HepG2 (cell line): Measurements from ENCODE around the gene PLEKHG5. TPM values are rescaled to one million over a fixed set of nuclear protein-coding genes. Genes with fewer than 3 reads are reported as not detected.
A peak's percentile ranks its signal among the peaks of the same experiment; 100 is the strongest.

Experiments used
- ATAC-seq: fragments of 200-7000 bp; cut with Tn5 transposase; 3 replicates; pipeline ENCODE4 v1.9.1; 2020; ENCODE audit warnings: mild to moderate bottlenecking, moderate library complexity
- BruUV-seq: library from RNA; stranded (reverse); fragments of 400-500 nt; replicated peaks from 2 replicates; lab custom pipeline; 2021; lab: Mats Ljungman, UMichigan
- CTCF ChIA-PET: fragments of 300-600 bp; formaldehyde crosslinking; extraction: SDS; loops from one replicate; lab custom pipeline; 2021; ENCODE audit warnings: low total read pairs, inconsistent platforms, low intra/inter-chr PET ratio; lab: Yijun Ruan, JAX
- POLR2A ChIA-PET: fragments of 350-600 bp; sonication (Branson Sonifier 250); formaldehyde crosslinking; loops from one replicate; lab custom pipeline; 2020; ENCODE audit warnings: antibody characterized with exemption, inconsistent platforms; lab: Yijun Ruan, JAX
- DNase-seq: peaks from one replicate; pipeline ENCODE4 v3.0.0-alpha.2; 2015; ENCODE audit warnings: low spot score
- FAIRE-seq: peaks from 3 replicates; lab custom pipeline; 2011; peaks lifted over from hg19 to GRCh38; lab: Jason Lieb, UNC
- H2AFZ ChIP-seq: one replicate; pipeline ENCODE4 v1.6.1; 2011; ENCODE audit warnings: low read length, inconsistent platforms
- H3K27ac ChIP-seq: fragments of 300-600 bp; 3 replicates; pipeline ENCODE4 v1.8.0; 2011; ENCODE audit warnings: mixed run types, mild to moderate bottlenecking, mixed read lengths, low read length, inconsistent platforms; ENCODE audit not compliant: insufficient read depth; ENCODE audit errors: extremely low read length
- H3K27me3 ChIP-seq, 2 experiments: fragments of 200-600 bp in 1 of 2; 2 replicates in 1 of 2; 3 replicates in 1 of 2; pipeline versions ENCODE4 v1.6.0 to v1.8.0; 2011; ENCODE audit warnings: low read length in 2 of 2, mild to moderate bottlenecking in 2 of 2, moderate library complexity in 2 of 2, inconsistent platforms in 1 of 2; ENCODE audit not compliant: insufficient read depth in 2 of 2, control insufficient read depth in 1 of 2
- H3K36me3 ChIP-seq, 2 experiments: fragments of 200-600 bp in 1 of 2; replicated peaks in 1 of 2; 2 replicates in 1 of 2; 3 replicates in 1 of 2; pipeline versions ENCODE4 v1.5.1 to v1.8.0; 2011; ENCODE audit warnings: low read length in 2 of 2, inconsistent platforms in 1 of 2; ENCODE audit not compliant: insufficient read depth in 2 of 2, control insufficient read depth in 1 of 2
- H3K4me1 ChIP-seq: 2 replicates; pipeline ENCODE4 v1.5.1; 2012; ENCODE audit warnings: low read length, inconsistent platforms; ENCODE audit not compliant: insufficient read depth
- H3K4me2 ChIP-seq: 2 replicates; pipeline ENCODE4 v1.6.0; 2011; ENCODE audit warnings: low read depth, low read length, inconsistent platforms
- H3K4me3 ChIP-seq, 3 experiments: fragments of 200-600 bp in 1 of 3; sonication (generic), shearing (Covaris generic) in 1 of 3; replicated peaks in 1 of 3; 2 replicates each; pipeline ENCODE4 v1.5.1; 2011 to 2016; ENCODE audit warnings: low read length in 3 of 3, inconsistent platforms in 2 of 3, low read depth in 2 of 3, mild to moderate bottlenecking in 2 of 3, control low read depth in 1 of 3, mixed read lengths in 1 of 3; ENCODE audit not compliant: insufficient read depth in 1 of 3
- H3K79me2 ChIP-seq: one replicate; pipeline ENCODE4 v1.6.1; 2011; ENCODE audit warnings: low read length, inconsistent platforms; ENCODE audit not compliant: insufficient read depth
- H3K9ac ChIP-seq: 2 replicates; pipeline ENCODE4 v1.6.0; 2011; ENCODE audit warnings: mild to moderate bottlenecking, low read depth, low read length, inconsistent platforms; ENCODE audit not compliant: insufficient read depth
- H3K9me3 ChIP-seq: 2 replicates; pipeline ENCODE4 v1.5.1; 2012; ENCODE audit warnings: mild to moderate bottlenecking, low read length
- H4K20me1 ChIP-seq: 2 replicates; pipeline ENCODE4 v1.6.0; 2011; ENCODE audit warnings: inconsistent platforms, mild to moderate bottlenecking, low read length, moderate library complexity; ENCODE audit not compliant: insufficient read depth
- ARNT ChIP-seq: fragments of 450-650 bp; IDR thresholded peaks from 2 replicates; pipeline ENCODE4 v1.6.1; 2017
- CHD4 ChIP-seq: fragments of 200-600 bp; sonication (generic); IDR thresholded peaks from 2 replicates; pipeline ENCODE4 v1.7.0; 2017; ENCODE audit warnings: mild to moderate bottlenecking, low read length, borderline replicate concordance
- KDM1A ChIP-seq: IDR thresholded peaks from 2 replicates; pipeline ENCODE4 v1.6.1; 2016; ENCODE audit warnings: missing compliant biosample characterization
- MAZ ChIP-seq, 2 experiments: sonication (generic) in 1 of 2; formaldehyde crosslinking in 1 of 2; IDR thresholded peaks; 2 replicates each; pipeline versions ENCODE4 v1.5.0 to v1.6.1; 2012 to 2020; ENCODE audit warnings: low read depth in 2 of 2, mild to moderate bottlenecking in 2 of 2, borderline replicate concordance in 1 of 2, improper control_type of control experiment in 1 of 2, low read length in 1 of 2, missing genetic modification reagents in 1 of 2, moderate library complexity in 1 of 2
- MEIS1 ChIP-seq: sonication (generic); formaldehyde crosslinking; IDR thresholded peaks from 2 replicates; pipeline ENCODE4 v1.9.0; 2021; ENCODE audit warnings: mild to moderate bottlenecking, missing genetic modification reagents, moderate library complexity, borderline replicate concordance
- POLR2AphosphoS2 ChIP-seq: IDR thresholded peaks from 2 replicates; pipeline ENCODE4 v1.6.1; 2011; ENCODE audit warnings: low read depth, low read length, improper control_type of control experiment
- RAD21 ChIP-seq: fragments of 450-650 bp; formaldehyde crosslinking; IDR thresholded peaks from 2 replicates; pipeline ENCODE4 v1.5.0; 2020; ENCODE audit warnings: mild to moderate bottlenecking
- SIN3B ChIP-seq: fragments of 150-350 bp; IDR thresholded peaks from 2 replicates; pipeline ENCODE4 v1.6.1; 2014; ENCODE audit warnings: low read length
- ZMYM3 ChIP-seq: sonication (generic); formaldehyde crosslinking; IDR thresholded peaks from 2 replicates; pipeline ENCODE4 v1.5.1; 2020; ENCODE audit warnings: mild to moderate bottlenecking, missing genetic modification reagents
- ZNF101 ChIP-seq: sonication (generic); formaldehyde crosslinking; IDR thresholded peaks from 2 replicates; pipeline ENCODE4 v1.4.0; 2020; ENCODE audit warnings: mild to moderate bottlenecking, low read depth, missing genetic modification reagents, borderline replicate concordance
- ZNF552 ChIP-seq: sonication (generic); formaldehyde crosslinking; IDR thresholded peaks from 2 replicates; pipeline ENCODE4 v1.9.0; 2022; ENCODE audit warnings: missing genetic modification reagents, mild to moderate bottlenecking, borderline replicate concordance
- ZNF556 ChIP-seq: sonication (generic); formaldehyde crosslinking; IDR thresholded peaks from 2 replicates; pipeline ENCODE4 v1.4.0; 2020; ENCODE audit warnings: mild to moderate bottlenecking, missing genetic modification reagents, borderline replicate concordance
- ZNF629 ChIP-seq: sonication (generic); formaldehyde crosslinking; conservative IDR thresholded peaks from 2 replicates; pipeline ENCODE4 v1.5.0; 2020; ENCODE audit warnings: missing genetic modification reagents
- WGBS: methylation state at CpG from one replicate; pipeline ENCODE4 v1.1.6; 2017; ENCODE audit warnings: low lambda C conversion rate; 5-methylcytosine and 5-hydroxymethylcytosine counted together
- in situ Hi-C: cut with HindIII; loops from 2 replicates; pipeline ENCODE4 v1.10.0; 2017; ENCODE audit warnings: low pct_unique_long_range_greater_than_20kb; ENCODE audit not compliant: extremely low pct_ligation_motif_present
- intact Hi-C: fragments of 100-400 bp; cut with micrococcal nuclease; formaldehyde crosslinking; loops from one replicate; pipeline ENCODE4 v1.10.0; 2022; ENCODE audit not compliant: unreplicated experiment
- polyA plus RNA-seq, 8 experiments: library from polyadenylated mRNA; depleted of rRNA in 3 of 8; stranded (reverse) in 7 of 8; unstranded in 1 of 8; fragments of >200 nt; fragmentation: Illumina TruSeq in 4 of 8; extraction: Trizol in 4 of 8; gene quantifications; 2 replicates each; pipeline versions ENCODE4 v1.2.1 to v1.2.3, GENCODE V29; 2011 to 2016; ENCODE audit warnings: low read depth in 4 of 8, missing spikeins in 1 of 8, mixed read lengths in 1 of 8; ENCODE audit not compliant: insufficient read depth in 1 of 8
- total RNA-seq, 5 experiments: library from RNA; depleted of rRNA; stranded (reverse); fragments of >200 nt; fragmentation: Illumina TruSeq; extraction: Trizol; gene quantifications; 2 replicates each; pipeline ENCODE4 v1.2.3, GENCODE V29; 2016; ENCODE audit warnings: low read depth in 1 of 5
- TF ChIP-seq, protein P1 (sequence below): IDR thresholded peaks from 2 replicates; pipeline ENCODE4 v1.6.1; 2016; ENCODE audit warnings: low read depth
- TF ChIP-seq, protein P2 (sequence below): sonication (generic); formaldehyde crosslinking; IDR thresholded peaks from 2 replicates; pipeline ENCODE4 v1.4.0; 2020; ENCODE audit warnings: missing genetic modification reagents, borderline replicate concordance
- TF ChIP-seq, protein P3 (sequence below), 2 experiments: sonication (generic) in 1 of 2; formaldehyde crosslinking in 1 of 2; IDR thresholded peaks; 2 replicates each; pipeline versions ENCODE4 v1.4.0 to v1.6.1; 2018 to 2020; ENCODE audit warnings: missing genetic modification reagents in 2 of 2, borderline replicate concordance in 1 of 2, low read depth in 1 of 2, mild to moderate bottlenecking in 1 of 2, missing biosample characterization in 1 of 2
- TF ChIP-seq, protein P4 (sequence below): sonication (generic); formaldehyde crosslinking; IDR thresholded peaks from 2 replicates; pipeline ENCODE4 v1.5.0; 2020; ENCODE audit warnings: missing genetic modification reagents, mild to moderate bottlenecking, borderline replicate concordance

Gene PLEKHG5
- total and polyA plus RNA-seq, 2 of the 13 experiments (the other 11 are each of a cell fraction or from before 2014, with no cell fraction given): 1.9 to 3.5 TPM

DNA sequence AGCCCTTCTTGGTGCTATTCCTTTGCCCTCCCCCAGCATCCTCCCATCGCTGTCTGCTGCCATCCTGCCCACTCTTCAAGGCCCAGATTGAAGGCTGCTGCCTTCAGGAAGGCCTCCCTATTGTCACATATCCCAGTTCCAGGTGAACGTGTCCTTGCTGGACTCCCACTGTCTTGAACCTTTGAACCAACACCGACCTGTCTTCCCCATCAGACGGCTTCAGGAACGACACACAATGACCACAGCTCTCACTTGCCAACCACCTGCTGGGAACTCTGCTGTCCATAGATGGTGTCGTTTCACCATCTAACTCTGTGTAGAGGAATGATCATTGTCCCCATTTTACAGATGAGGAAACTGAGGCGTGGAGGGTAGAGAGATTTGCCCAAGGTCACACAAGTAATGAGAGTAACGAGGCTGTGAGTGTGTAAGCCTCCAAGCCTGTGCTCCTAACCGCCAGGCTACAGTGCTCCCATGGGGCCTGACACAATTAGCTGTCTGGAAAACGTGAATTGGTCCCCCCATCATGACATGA is 9.9 kb upstream of the PLEKHG5 start:
- H3K79me2 ChIP-seq: no peaks in the 10 kb centered on the region
- no TSS peak for BruUV-seq
- no peak overlapping the region for H2AFZ ChIP-seq
- no peak for FAIRE-seq
- no peak overlapping the region for H3K9ac ChIP-seq
- H3K27ac ChIP-seq: no peak overlapping the region
- no peak for ATAC-seq
- WGBS: 23% methylated on average over 9 of the region's 10 CpGs
- DNase-seq: no peak
- no peak overlapping the region for H3K4me2 ChIP-seq
- H3K27me3 ChIP-seq: peaks cover 34 to 84% of the 10 kb centered on the region in 2 experiments; a peak in 4 of 5 replicates
- H3K4me3 ChIP-seq: no peak overlapping the region
- in situ Hi-C loops: no loop called here
- intact Hi-C loops: no loop called here
- H3K9me3 ChIP-seq: no peaks in the 10 kb centered on the region
- H4K20me1 ChIP-seq: no peaks in the 10 kb centered on the region
- POLR2A ChIA-PET: interaction anchor here (0.5 kb wide), 1 partner anchor 51 kb away, joined by 3 read pairs; no protein-coding TSS in a partner anchor
- no peaks in the 10 kb centered on the region for H3K36me3 ChIP-seq
- peaks cover 58% of the 10 kb centered on the region for H3K4me1 ChIP-seq
- CTCF ChIA-PET: no interaction called here
- TF ChIP-seq, protein P1, sequence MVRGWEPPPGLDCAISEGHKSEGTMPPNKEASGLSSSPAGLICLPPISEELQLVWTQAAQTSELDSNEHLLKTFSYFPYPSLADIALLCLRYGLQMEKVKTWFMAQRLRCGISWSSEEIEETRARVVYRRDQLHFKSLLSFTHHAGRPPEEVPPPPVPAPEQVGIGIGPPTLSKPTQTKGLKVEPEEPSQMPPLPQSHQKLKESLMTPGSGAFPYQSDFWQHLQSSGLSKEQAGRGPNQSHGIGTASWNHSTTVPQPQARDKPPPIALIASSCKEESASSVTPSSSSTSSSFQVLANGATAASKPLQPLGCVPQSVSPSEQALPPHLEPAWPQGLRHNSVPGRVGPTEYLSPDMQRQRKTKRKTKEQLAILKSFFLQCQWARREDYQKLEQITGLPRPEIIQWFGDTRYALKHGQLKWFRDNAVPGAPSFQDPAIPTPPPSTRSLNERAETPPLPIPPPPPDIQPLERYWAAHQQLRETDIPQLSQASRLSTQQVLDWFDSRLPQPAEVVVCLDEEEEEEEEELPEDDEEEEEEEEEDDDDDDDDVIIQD (CRISPR knock-in tag): no peak
- 0 out of 2 replicates have a peak, but pooled peaks have one; percentile 45 for TF ChIP-seq CHD4
- no peak for TF ChIP-seq ZNF101 (CRISPR knock-in tag)
- TF ChIP-seq, protein P2, sequence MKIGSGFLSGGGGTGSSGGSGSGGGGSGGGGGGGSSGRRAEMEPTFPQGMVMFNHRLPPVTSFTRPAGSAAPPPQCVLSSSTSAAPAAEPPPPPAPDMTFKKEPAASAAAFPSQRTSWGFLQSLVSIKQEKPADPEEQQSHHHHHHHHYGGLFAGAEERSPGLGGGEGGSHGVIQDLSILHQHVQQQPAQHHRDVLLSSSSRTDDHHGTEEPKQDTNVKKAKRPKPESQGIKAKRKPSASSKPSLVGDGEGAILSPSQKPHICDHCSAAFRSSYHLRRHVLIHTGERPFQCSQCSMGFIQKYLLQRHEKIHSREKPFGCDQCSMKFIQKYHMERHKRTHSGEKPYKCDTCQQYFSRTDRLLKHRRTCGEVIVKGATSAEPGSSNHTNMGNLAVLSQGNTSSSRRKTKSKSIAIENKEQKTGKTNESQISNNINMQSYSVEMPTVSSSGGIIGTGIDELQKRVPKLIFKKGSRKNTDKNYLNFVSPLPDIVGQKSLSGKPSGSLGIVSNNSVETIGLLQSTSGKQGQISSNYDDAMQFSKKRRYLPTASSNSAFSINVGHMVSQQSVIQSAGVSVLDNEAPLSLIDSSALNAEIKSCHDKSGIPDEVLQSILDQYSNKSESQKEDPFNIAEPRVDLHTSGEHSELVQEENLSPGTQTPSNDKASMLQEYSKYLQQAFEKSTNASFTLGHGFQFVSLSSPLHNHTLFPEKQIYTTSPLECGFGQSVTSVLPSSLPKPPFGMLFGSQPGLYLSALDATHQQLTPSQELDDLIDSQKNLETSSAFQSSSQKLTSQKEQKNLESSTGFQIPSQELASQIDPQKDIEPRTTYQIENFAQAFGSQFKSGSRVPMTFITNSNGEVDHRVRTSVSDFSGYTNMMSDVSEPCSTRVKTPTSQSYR: no peak
- TF ChIP-seq ZMYM3: peak; percentile 90
- TF ChIP-seq, protein P3, sequence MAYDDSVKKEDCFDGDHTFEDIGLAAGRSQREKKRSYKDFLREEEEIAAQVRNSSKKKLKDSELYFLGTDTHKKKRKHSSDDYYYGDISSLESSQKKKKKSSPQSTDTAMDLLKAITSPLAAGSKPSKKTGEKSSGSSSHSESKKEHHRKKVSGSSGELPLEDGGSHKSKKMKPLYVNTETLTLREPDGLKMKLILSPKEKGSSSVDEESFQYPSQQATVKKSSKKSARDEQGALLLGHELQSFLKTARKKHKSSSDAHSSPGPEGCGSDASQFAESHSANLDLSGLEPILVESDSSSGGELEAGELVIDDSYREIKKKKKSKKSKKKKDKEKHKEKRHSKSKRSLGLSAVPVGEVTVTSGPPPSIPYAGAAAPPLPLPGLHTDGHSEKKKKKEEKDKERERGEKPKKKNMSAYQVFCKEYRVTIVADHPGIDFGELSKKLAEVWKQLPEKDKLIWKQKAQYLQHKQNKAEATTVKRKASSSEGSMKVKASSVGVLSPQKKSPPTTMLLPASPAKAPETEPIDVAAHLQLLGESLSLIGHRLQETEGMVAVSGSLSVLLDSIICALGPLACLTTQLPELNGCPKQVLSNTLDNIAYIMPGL (CRISPR knock-in tag; IDR thresholded peaks at IDR 0.05; ENCODE audit: borderline replicate concordance in 1 of 2, low read depth in 1 of 2): no peak
- TF ChIP-seq MAZ (IDR thresholded peaks at IDR 0.05; ENCODE audit: borderline replicate concordance, low read depth, low read length): no peak
- no peak for TF ChIP-seq MAZ (CRISPR knock-in tag; IDR thresholded peaks at IDR 0.05; ENCODE audit: low read depth)
- no peak for TF ChIP-seq ZNF556 (CRISPR knock-in tag)
- TF ChIP-seq KDM1A (CRISPR knock-in tag): 0 out of 2 replicates have a peak, but pooled peaks have one; percentile 59
- TF ChIP-seq MEIS1 (CRISPR knock-in tag): no peak
- TF ChIP-seq RAD21 (CRISPR knock-in tag): no peak
- TF ChIP-seq, protein P4, sequence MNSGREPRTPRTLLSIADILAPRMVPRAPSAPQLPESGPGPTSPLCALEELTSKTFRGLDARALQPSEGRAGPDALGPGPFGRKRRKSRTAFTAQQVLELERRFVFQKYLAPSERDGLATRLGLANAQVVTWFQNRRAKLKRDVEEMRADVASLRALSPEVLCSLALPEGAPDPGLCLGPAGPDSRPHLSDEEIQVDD (CRISPR knock-in tag): no peak
- TF ChIP-seq ZNF552 (CRISPR knock-in tag): no peak
- peak; percentile 98 for TF ChIP-seq ZNF629 (CRISPR knock-in tag)
- TF ChIP-seq ARNT: no peak
- TF ChIP-seq SIN3B: no peak
- no peak for TF ChIP-seq POLR2AphosphoS2
